ENCODE data around the gene IL12RB1.

The IL12RB1 gene

GRCh38 chr19:18086590-18087138 is at the start of gene IL12RB1:
TSS of gene IL12RB1 (minus strand) at chr19:18086934. CDS start at chr19:18086823, 111 bp downstream.
- peak; percentile 88 for DNase-seq

- no peak for DNase-seq
Observed at GRCh38 chr19:18135712-18136584, 49.2 kb upstream of the IL12RB1 start.

- DNase-seq: no peak
Observed at GRCh38 chr19:18131841-18132596, 45.3 kb upstream of the IL12RB1 start.

- DNase-seq: no peak
Observed at GRCh38 chr19:18130523-18131242, 43.9 kb upstream of the IL12RB1 start.

GRCh38 chr19:18128805-18129204 is 42.1 kb upstream of the IL12RB1 start:
- DNase-seq: no peak

GRCh38 chr19:18128044-18128443 is 41.3 kb upstream of the IL12RB1 start:
- peak; percentile 57 for DNase-seq

GRCh38 chr19:18126097-18126496 is 39.4 kb upstream of the IL12RB1 start:
- DNase-seq: no peak

GRCh38 chr19:18123819-18124218 is 37.1 kb upstream of the IL12RB1 start:
- DNase-seq: no peak

- no peak for DNase-seq
Observed at GRCh38 chr19:18122860-18123795, 36.4 kb upstream of the IL12RB1 start.

- DNase-seq: no peak
Observed at GRCh38 chr19:18122424-18122823, 35.7 kb upstream of the IL12RB1 start.

GRCh38 chr19:18121166-18121565 is 34.4 kb upstream of the IL12RB1 start:
- DNase-seq: no peak

GRCh38 chr19:18120127-18120526 is 33.4 kb upstream of the IL12RB1 start:
- DNase-seq: no peak

- DNase-seq: peak; percentile 72
Observed at GRCh38 chr19:18119717-18120105, 33.0 kb upstream of the IL12RB1 start.

GRCh38 chr19:18119013-18119716 is 32.4 kb upstream of the IL12RB1 start:
- DNase-seq: peak; percentile 65

GRCh38 chr19:18118420-18119012 is 31.8 kb upstream of the IL12RB1 start:
- no peak for DNase-seq

- peak; percentile 98 for DNase-seq
Observed at GRCh38 chr19:18117692-18118378, 31.1 kb upstream of the IL12RB1 start.

- no peak for DNase-seq
Observed at GRCh38 chr19:18117364-18117691, 30.6 kb upstream of the IL12RB1 start.

GRCh38 chr19:18114483-18114882 is 27.7 kb upstream of the IL12RB1 start:
- no peak for DNase-seq

- DNase-seq: no peak
Observed at GRCh38 chr19:18113827-18114226, 27.1 kb upstream of the IL12RB1 start.

GRCh38 chr19:18112989-18113478 is 26.3 kb upstream of the IL12RB1 start:
- DNase-seq: peak; percentile 88
